ENCODE results near the gene R3HCC1L. TPM values are rescaled to one million over a fixed set of nuclear protein-coding genes. Genes with fewer than 3 reads are reported as not detected.

The R3HCC1L gene
- total and polyA plus RNA-seq, 2 of the 4 experiments (the other 2 are of a cell fraction) = 8.3 to 14.7 TPM

DNA sequence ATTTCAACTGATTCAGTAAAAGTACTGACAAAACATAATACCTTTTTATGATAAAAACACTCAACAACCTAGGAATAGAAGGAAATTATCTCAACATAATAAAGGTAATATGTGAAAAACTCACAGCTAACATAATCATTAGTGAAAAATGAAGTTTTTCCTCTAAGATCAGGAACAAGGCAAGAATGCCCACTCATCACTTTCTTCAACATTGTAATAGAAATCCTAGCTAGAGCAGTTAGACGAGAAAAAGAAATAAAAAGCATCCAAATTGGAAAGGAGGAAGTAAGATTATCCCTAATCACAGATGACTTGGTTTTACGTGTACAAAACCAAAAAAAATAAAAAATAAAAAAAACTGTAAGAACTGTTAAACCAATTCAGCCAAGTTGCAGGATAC lies 58.6 kb downstream of the R3HCC1L start:
- POLR2A ChIA-PET (ENCODE audit: unreplicated experiment) = no interaction called here
- Histone ChIP-seq H3K18ac (ENCODE audit: low read depth, low read length) (no peak overlapping the region), H3K23ac (ENCODE audit: low read depth, low read length) (no peak overlapping the region), H2AFZ (replicated peaks; ENCODE audit: low read length, poor library complexity) (no peak overlapping the region), H3K14ac (replicated peaks; ENCODE audit: low read depth, low read length) (no peak overlapping the region), H3K9me3 (ENCODE audit: control insufficient read depth, insufficient read depth, low read length) (no peaks in the 10 kb centered on the region), H3K9me1 (ENCODE audit: insufficient read depth, low read length) (no peaks in the 10 kb centered on the region), H2AK9ac (replicated peaks; ENCODE audit: low read depth, low read length, poor library complexity) (no peak overlapping the region), H3K27ac (ENCODE audit: insufficient read depth, low read length) (no peak overlapping the region), H3K79me1 (ENCODE audit: low read depth in 1 of 2, low read length in 2 of 2) (peaks cover 11% of the 10 kb centered on the region in 2 experiments), H2BK120ac (ENCODE audit: low read depth, low read length) (no peak overlapping the region), H4K91ac (ENCODE audit: insufficient read depth, low read depth, low read length) (no peak overlapping the region), H4K20me1 (ENCODE audit: insufficient read depth, low read length) (0 out of 2 replicates have a peak, but pooled peaks cover 2% of the 10 kb centered on the region), H3K36me3 (ENCODE audit: control insufficient read depth, insufficient read depth, low read length) (no peaks in the 10 kb centered on the region; the same call in 1 of the 2 replicates), H4K5ac (ENCODE audit: low read depth, low read length) (no peak overlapping the region), H3K9ac (ENCODE audit: low read depth, low read length) (no peak overlapping the region), H3K4me1 (ENCODE audit: control insufficient read depth, insufficient read depth, low read length) (no peaks in the 10 kb centered on the region), H2BK5ac (ENCODE audit: low read depth, low read length, poor library complexity, severe bottlenecking) (no peak overlapping the region), H3K4ac (ENCODE audit: low read depth, low read length) (no peak overlapping the region), H3K27me3 (ENCODE audit: control insufficient read depth, insufficient read depth, low read length) (no peaks in the 10 kb centered on the region), H2BK15ac (ENCODE audit: low read depth, low read length) (no peak overlapping the region), H4K8ac (ENCODE audit: low read depth in 2 of 2, low read length in 2 of 2) (no peak overlapping the region), H3K4me3 (ENCODE audit: insufficient read depth, low read depth, low read length) (no peak overlapping the region), H3K56ac (ENCODE audit: extremely low read depth, insufficient read depth, low read length) (no peak overlapping the region), H2AK5ac (ENCODE audit: low read depth, low read length) (no peak overlapping the region), H3K4me2 (ENCODE audit: low read depth, low read length) (no peak overlapping the region), H2BK20ac (ENCODE audit: low read depth, low read length) (no peak overlapping the region)
- WGBS, 2 experiments (ENCODE audit: extremely low coverage in 2 of 2, insufficient read length in 1 of 2) = no CpG with 5 or more reads among the region's 2 CpGs
- no TSS peak for BruUV-seq (replicated peaks)
- CTCF ChIA-PET = no interaction called here
- ATAC-seq (ENCODE audit: low read depth) (no peak), DNase-seq (no peak)
- dilution Hi-C loops (cut with HindIII; ENCODE audit: low sequenced_read_pairs, unreplicated experiment) (no loop called here), in situ Hi-C loops (cut with MboI; ENCODE audit: low sequenced_read_pairs) (no loop called here), intact Hi-C loops (cut with micrococcal nuclease) (no loop called here)
- TF ChIP-seq MAFK (IDR thresholded peaks at IDR 0.05; ENCODE audit: low read depth, low read length) (peak; percentile 87), CEBPB (IDR thresholded peaks at IDR 0.05; ENCODE audit: low read depth, low read length) (no peak), RFX5 (IDR thresholded peaks at IDR 0.05; ENCODE audit: low read depth, low read length) (no peak)
